Testis (tissue), 2 donors: ENCODE data around the gene SMIM7.

Experiments used
- POLR2A ChIP-seq: fragments of 450-650 bp; IDR thresholded peaks from one replicate; pipeline ENCODE4 v1.6.1; 2017; ENCODE audit warnings: antibody characterized with exemption, mild to moderate bottlenecking, moderate library complexity
- TF ChIP-seq, protein P1 (sequence below), 3 experiments: fragments of 450-650 bp in 2 of 3; fragments of 200-600 bp in 1 of 3; sonication (generic) in 1 of 3; IDR thresholded peaks; one replicate each; pipeline ENCODE4 v1.5.1; 2016 to 2019; ENCODE audit warnings: antibody characterized with exemption in 3 of 3, mild to moderate bottlenecking in 2 of 3, moderate library complexity in 1 of 3

- TF ChIP-seq, protein P1, sequence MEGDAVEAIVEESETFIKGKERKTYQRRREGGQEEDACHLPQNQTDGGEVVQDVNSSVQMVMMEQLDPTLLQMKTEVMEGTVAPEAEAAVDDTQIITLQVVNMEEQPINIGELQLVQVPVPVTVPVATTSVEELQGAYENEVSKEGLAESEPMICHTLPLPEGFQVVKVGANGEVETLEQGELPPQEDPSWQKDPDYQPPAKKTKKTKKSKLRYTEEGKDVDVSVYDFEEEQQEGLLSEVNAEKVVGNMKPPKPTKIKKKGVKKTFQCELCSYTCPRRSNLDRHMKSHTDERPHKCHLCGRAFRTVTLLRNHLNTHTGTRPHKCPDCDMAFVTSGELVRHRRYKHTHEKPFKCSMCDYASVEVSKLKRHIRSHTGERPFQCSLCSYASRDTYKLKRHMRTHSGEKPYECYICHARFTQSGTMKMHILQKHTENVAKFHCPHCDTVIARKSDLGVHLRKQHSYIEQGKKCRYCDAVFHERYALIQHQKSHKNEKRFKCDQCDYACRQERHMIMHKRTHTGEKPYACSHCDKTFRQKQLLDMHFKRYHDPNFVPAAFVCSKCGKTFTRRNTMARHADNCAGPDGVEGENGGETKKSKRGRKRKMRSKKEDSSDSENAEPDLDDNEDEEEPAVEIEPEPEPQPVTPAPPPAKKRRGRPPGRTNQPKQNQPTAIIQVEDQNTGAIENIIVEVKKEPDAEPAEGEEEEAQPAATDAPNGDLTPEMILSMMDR (IDR thresholded peaks at IDR 0.05) = no peak
- TF ChIP-seq POLR2A = no peak
Observed at GRCh38 chr19:16621165-16621800, 38.7 kb downstream of the SMIM7 start.
